Fibroblast of the conjunctiva (primary cell): ENCODE results near the gene FMNL3.

ENCODE experiments used
- DNase-seq: peaks from one replicate; pipeline ENCODE4 v3.0.0-alpha.2; 2010; ENCODE audit warnings: low read depth

Gene FMNL3

GRCh38 chr12:49603721-49604120 is 103.5 kb downstream of the FMNL3 start:
- no peak for DNase-seq

- DNase-seq: no peak
Observed at GRCh38 chr12:49599961-49600360, 107.2 kb downstream of the FMNL3 start.

- DNase-seq: no peak
Observed at GRCh38 chr12:49598527-49598926, 108.7 kb downstream of the FMNL3 start.

GRCh38 chr12:49588721-49589516 is 118.3 kb downstream of the FMNL3 start:
- no peak for DNase-seq

DNA sequence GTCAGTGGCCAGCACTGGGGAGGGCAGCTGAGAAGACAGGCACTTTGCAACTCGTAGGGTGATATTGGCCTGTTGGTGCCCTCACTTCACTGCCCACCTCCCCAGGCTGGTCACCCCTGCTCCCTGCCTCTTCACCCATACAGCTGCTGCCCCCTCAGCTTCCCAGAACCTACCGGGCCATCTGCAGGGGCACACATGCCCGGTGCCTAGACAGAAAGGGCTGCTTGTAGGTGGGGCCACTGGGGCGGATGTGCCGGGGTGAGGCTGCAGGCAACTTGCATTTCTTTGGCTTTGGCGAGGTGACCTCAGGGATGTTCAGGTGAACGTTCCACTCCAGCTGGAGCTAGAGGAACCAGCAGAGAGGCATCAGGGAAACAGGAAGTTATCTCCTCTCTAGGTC is 118.9 kb downstream of the FMNL3 start:
- DNase-seq: no peak

GRCh38 chr12:49587174-49587908 is 119.9 kb downstream of the FMNL3 start:
- no peak for DNase-seq
